Measurements from ENCODE around the gene MOB3B.

MOB3B gene

GRCh38 chr9:27462846-27463245 is 66.8 kb downstream of the MOB3B start:
- no peak for DNase-seq
- Histone ChIP-seq H3K27ac (no peak overlapping the region), H3K4me3 (no peak overlapping the region), H3K9me3 (no peaks in the 10 kb centered on the region), H3K27me3 (no peaks in the 10 kb centered on the region), H3K4me1 (peaks cover 0 to 14% (median 1%) of the 10 kb centered on the region in 4 donors), H3K36me3 (no peaks in the 10 kb centered on the region)
- intact Hi-C loops (cut with DNase I; ENCODE audit: low total_unique reads) = no loop called here
- no peak for TF ChIP-seq CTCF (IDR thresholded peaks at IDR 0.05)

GRCh38 chr9:27462434-27462833 is 67.2 kb downstream of the MOB3B start:
- no peaks in the 10 kb centered on the region for H3K36me3 ChIP-seq
- no peaks in the 10 kb centered on the region for H3K9me3 ChIP-seq
- no peak for DNase-seq
- H3K27me3 ChIP-seq = no peaks in the 10 kb centered on the region
- no peak for TF ChIP-seq CTCF (IDR thresholded peaks at IDR 0.05)
- no peak overlapping the region for H3K27ac ChIP-seq
- intact Hi-C loops (cut with DNase I; ENCODE audit: low total_unique reads) = no loop called here
- H3K4me3 ChIP-seq = no peak overlapping the region
- peaks cover 0 to 14% (median 1%) of the 10 kb centered on the region in 4 donors for H3K4me1 ChIP-seq

- no peaks in the 10 kb centered on the region for H3K9me3 ChIP-seq
- intact Hi-C loops (cut with DNase I; ENCODE audit: low total_unique reads) = no loop called here
- TF ChIP-seq CTCF (IDR thresholded peaks at IDR 0.05) = no peak
- H3K27me3 ChIP-seq = no peaks in the 10 kb centered on the region
- H3K27ac ChIP-seq = no peak overlapping the region
- peaks cover 0 to 14% (median 1%) of the 10 kb centered on the region in 4 donors for H3K4me1 ChIP-seq
- peaks cover 2% of the 10 kb centered on the region in 3 donors for H3K36me3 ChIP-seq
- H3K4me3 ChIP-seq = no peak overlapping the region
- DNase-seq = peak in 1 of 2 donors; percentile 45
Measured at GRCh38 chr9:27460226-27461023, 69.2 kb downstream of the MOB3B start.

- Histone ChIP-seq H3K4me3 (no peak overlapping the region), H3K27me3 (no peaks in the 10 kb centered on the region), H3K4me1 (peaks cover 0 to 19% (median 1%) of the 10 kb centered on the region in 4 donors), H3K27ac (no peak overlapping the region), H3K36me3 (peaks cover 10 to 16% (median 15%) of the 10 kb centered on the region in 3 donors), H3K9me3 (no peaks in the 10 kb centered on the region)
- no peak for DNase-seq
- intact Hi-C loops (cut with DNase I; ENCODE audit: low total_unique reads) = no loop called here
- TF ChIP-seq CTCF (IDR thresholded peaks at IDR 0.05) = no peak
Measured at GRCh38 chr9:27457445-27457844, 72.2 kb downstream of the MOB3B start.

GRCh38 chr9:27453860-27454553 is 75.6 kb downstream of the MOB3B start:
- H3K4me3 ChIP-seq = no peak overlapping the region
- DNase-seq = no peak
- H3K27me3 ChIP-seq = no peaks in the 10 kb centered on the region
- no peak overlapping the region for H3K27ac ChIP-seq
- no peaks in the 10 kb centered on the region for H3K9me3 ChIP-seq
- H3K4me1 ChIP-seq = peaks cover 0 to 13% (median 2%) of the 10 kb centered on the region in 4 donors
- TF ChIP-seq CTCF (IDR thresholded peaks at IDR 0.05) = no peak
- peaks cover 10 to 16% (median 15%) of the 10 kb centered on the region in 3 donors for H3K36me3 ChIP-seq
- intact Hi-C loops (cut with DNase I; ENCODE audit: low total_unique reads) = no loop called here
